PFSK-1 (cell line): ENCODE measurements around the gene SH3BGRL3.

Experiments used
- FOXP2 ChIP-seq: optimal IDR thresholded peaks from 2 replicates; pipeline ENCODE3; 2011; ENCODE audit warnings: borderline replicate concordance, control low read depth, inconsistent platforms; ENCODE audit not compliant: insufficient read depth; ENCODE audit errors: extremely low read length, extremely low read depth
- POLR2AphosphoS5 ChIP-seq: IDR thresholded peaks from 2 replicates; pipeline ENCODE4 v1.6.1; 2012; ENCODE audit warnings: low read depth, mild to moderate bottlenecking, control low read depth, low read length, moderate library complexity
- SIN3A ChIP-seq: IDR thresholded peaks from 2 replicates; pipeline ENCODE4 v1.6.1; 2012; ENCODE audit warnings: mild to moderate bottlenecking, low read length, moderate library complexity, borderline replicate concordance; ENCODE audit not compliant: insufficient read depth
- TAF1 ChIP-seq: IDR thresholded peaks from 2 replicates; pipeline ENCODE4 v1.6.1; 2012; ENCODE audit warnings: low read length, control low read depth, borderline replicate concordance; ENCODE audit not compliant: insufficient read depth
- TF ChIP-seq, protein P1 (sequence below), 2 experiments: IDR thresholded peaks; 2 replicates each; pipeline versions ENCODE4 v1.6.1 to v1.8.0; 2011 to 2012; ENCODE audit warnings: low read depth in 2 of 2, low read length in 2 of 2, control low read depth in 1 of 2, inconsistent platforms in 1 of 2, mild to moderate bottlenecking in 1 of 2, moderate library complexity in 1 of 2; ENCODE audit not compliant: insufficient read depth in 1 of 2

The SH3BGRL3 gene

DNA sequence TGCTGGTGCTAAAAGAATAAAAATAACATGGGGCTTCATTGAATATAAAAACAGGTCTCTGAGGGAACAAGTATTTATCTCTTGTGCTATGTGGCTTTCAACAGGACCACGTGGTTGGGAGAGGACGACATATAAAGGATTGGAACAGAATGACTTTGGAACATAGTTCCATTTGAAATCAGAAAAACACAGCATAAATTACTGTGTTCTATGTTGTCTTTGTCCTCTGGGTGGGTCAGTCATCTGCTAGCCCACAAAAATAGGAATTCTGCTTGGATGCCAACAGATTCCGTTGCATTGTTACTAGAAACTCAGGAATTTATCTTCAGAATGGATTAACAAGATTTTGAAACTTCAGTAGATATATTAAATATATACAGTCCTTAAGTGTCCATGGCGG lies 40.0 kb upstream of the SH3BGRL3 start:
- TF ChIP-seq TAF1 (no peak), POLR2AphosphoS5 (no peak), SIN3A (no peak), FOXP2 (no peak)
- TF ChIP-seq, protein P1, sequence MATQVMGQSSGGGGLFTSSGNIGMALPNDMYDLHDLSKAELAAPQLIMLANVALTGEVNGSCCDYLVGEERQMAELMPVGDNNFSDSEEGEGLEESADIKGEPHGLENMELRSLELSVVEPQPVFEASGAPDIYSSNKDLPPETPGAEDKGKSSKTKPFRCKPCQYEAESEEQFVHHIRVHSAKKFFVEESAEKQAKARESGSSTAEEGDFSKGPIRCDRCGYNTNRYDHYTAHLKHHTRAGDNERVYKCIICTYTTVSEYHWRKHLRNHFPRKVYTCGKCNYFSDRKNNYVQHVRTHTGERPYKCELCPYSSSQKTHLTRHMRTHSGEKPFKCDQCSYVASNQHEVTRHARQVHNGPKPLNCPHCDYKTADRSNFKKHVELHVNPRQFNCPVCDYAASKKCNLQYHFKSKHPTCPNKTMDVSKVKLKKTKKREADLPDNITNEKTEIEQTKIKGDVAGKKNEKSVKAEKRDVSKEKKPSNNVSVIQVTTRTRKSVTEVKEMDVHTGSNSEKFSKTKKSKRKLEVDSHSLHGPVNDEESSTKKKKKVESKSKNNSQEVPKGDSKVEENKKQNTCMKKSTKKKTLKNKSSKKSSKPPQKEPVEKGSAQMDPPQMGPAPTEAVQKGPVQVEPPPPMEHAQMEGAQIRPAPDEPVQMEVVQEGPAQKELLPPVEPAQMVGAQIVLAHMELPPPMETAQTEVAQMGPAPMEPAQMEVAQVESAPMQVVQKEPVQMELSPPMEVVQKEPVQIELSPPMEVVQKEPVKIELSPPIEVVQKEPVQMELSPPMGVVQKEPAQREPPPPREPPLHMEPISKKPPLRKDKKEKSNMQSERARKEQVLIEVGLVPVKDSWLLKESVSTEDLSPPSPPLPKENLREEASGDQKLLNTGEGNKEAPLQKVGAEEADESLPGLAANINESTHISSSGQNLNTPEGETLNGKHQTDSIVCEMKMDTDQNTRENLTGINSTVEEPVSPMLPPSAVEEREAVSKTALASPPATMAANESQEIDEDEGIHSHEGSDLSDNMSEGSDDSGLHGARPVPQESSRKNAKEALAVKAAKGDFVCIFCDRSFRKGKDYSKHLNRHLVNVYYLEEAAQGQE (IDR thresholded peaks at IDR 0.05; ENCODE audit: insufficient read depth in 1 of 2, low read depth in 2 of 2, low read length in 2 of 2): no peak

GRCh38 chr1:26252718-26253117 lies 27.2 kb upstream of the SH3BGRL3 start:
- no peak for TF ChIP-seq POLR2AphosphoS5

GRCh38 chr1:26254404-26254803 lies 25.5 kb upstream of the SH3BGRL3 start:
- TF ChIP-seq FOXP2 (no peak), TAF1 (no peak), POLR2AphosphoS5 (no peak), SIN3A (no peak)
- TF ChIP-seq, protein P1 (IDR thresholded peaks at IDR 0.05; ENCODE audit: insufficient read depth in 1 of 2, low read depth in 2 of 2, low read length in 2 of 2): no peak

DNA sequence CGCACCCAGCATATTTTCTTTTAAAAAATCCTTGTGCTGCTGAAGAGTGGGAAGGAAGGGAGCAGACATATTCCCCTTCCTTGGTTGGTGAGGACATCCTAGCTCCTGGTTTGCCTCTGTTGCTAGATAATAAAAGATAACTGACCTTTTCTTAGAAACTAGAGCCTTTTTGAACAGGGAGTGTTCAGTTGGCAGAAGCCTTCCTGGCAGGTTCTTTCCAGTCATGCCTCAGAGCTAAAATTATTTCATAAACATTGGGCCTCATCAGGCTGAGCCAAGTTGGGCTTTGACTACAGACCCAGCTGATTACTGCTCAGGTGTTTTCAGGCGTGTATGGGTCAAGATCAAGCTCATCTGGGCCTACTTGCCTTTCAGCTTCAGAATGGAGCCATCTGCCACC lies 22.7 kb upstream of the SH3BGRL3 start:
- no peak for TF ChIP-seq FOXP2

- no peak for TF ChIP-seq FOXP2
- TF ChIP-seq TAF1: no peak
- TF ChIP-seq POLR2AphosphoS5: no peak
- TF ChIP-seq, protein P1 (IDR thresholded peaks at IDR 0.05; ENCODE audit: insufficient read depth in 1 of 2, low read depth in 2 of 2, low read length in 2 of 2): no peak
- no peak for TF ChIP-seq SIN3A
Observed at GRCh38 chr1:26259005-26259404, 20.9 kb upstream of the SH3BGRL3 start.

DNA sequence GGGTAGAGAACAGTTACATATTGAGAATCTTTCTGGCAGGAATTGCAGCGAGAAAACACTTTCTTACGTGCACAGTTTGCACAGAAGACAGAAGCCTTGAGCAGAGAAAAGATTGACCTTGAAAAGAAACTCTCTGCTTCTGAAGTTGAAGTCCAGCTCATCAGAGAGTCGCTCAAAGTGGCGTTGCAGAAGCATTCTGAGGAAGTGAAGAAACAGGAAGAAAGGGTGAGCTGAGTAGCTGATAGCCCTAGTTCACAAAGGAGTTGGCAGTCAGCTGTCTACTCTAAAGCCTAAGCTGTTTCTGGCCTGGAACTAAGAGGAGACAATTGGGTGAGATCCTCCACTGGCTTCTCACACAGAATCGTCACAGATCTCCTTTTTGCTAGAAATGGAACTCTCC lies 20.3 kb upstream of the SH3BGRL3 start:
- TF ChIP-seq TAF1: no peak

DNA sequence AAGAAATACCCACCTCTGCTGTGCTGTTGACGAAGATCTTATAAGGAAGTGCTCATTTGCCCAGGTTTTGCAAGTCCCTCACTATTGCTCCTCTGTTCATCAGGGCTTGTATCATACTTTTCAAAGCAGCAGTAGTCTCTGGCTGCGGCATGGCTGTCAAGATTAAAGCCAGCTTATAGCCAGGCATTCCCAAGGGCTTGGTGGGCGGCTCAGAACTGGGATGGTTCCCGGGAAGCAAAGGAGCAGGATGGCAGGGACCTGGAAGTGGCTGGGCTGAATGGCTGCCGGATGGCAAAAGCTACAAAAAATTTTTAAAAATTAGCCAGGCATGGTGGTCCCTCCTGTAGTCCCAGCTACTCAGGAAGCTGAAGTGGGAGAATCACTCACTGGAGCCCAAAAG lies 16.7 kb upstream of the SH3BGRL3 start:
- TF ChIP-seq, protein P1 (IDR thresholded peaks at IDR 0.05; ENCODE audit: insufficient read depth in 1 of 2, low read depth in 2 of 2, low read length in 2 of 2): no peak
- TF ChIP-seq POLR2AphosphoS5 (no peak), SIN3A (no peak)
